HFFc6 (cell line): ENCODE data around the gene TLE5. TPM values are rescaled to one million over a fixed set of nuclear protein-coding genes. Genes with fewer than 3 reads are reported as not detected.

Source experiments
- DNase-seq: peaks from one replicate; pipeline ENCODE4 v3.0.0-alpha.2; 2018
- H3K27ac Mint-ChIP-seq: 2 replicates; pipeline ENCODE4 v1.8.0; 2020; ENCODE audit warnings: mild to moderate bottlenecking, mixed read lengths
- H3K27me3 Mint-ChIP-seq: 2 replicates; pipeline ENCODE4 v1.8.0; 2021; ENCODE audit warnings: mild to moderate bottlenecking, moderate library complexity, mixed read lengths; ENCODE audit not compliant: insufficient read depth
- H3K36me3 Mint-ChIP-seq: 2 replicates; pipeline ENCODE4 v1.8.0; 2021; ENCODE audit warnings: low read depth, mixed read lengths
- H3K4me1 Mint-ChIP-seq: 2 replicates; pipeline ENCODE4 v1.8.0; 2020; ENCODE audit warnings: low read depth, mixed read lengths
- H3K4me3 Mint-ChIP-seq: 2 replicates; pipeline ENCODE4 v1.8.0; 2020; ENCODE audit warnings: mild to moderate bottlenecking, moderate library complexity, mixed read lengths
- H3K9me3 Mint-ChIP-seq: 2 replicates; pipeline ENCODE4 v1.8.0; 2020; ENCODE audit warnings: mild to moderate bottlenecking, mixed read lengths
- total RNA-seq, 6 experiments: library from RNA; stranded (reverse); fragmentation: NEBNext Ultra II Directional; extraction: Animal tissue kit (Norgen Biotek cat#: 25700); gene quantifications; 2 replicates in 1 of 6; 3 replicates in 5 of 6; pipeline ENCODE4 v1.2.3, GENCODE V29; 2021
- TF ChIP-seq, protein P1 (sequence below): fragments of 200-600 bp; sonication (generic); IDR thresholded peaks from 2 replicates; pipeline ENCODE4 v1.5.0; 2021; ENCODE audit warnings: antibody characterized with exemption, mild to moderate bottlenecking

TLE5 gene
- total RNA-seq, 6 experiments from 2014 or later = 332 to 383 (median 356) TPM

DNA sequence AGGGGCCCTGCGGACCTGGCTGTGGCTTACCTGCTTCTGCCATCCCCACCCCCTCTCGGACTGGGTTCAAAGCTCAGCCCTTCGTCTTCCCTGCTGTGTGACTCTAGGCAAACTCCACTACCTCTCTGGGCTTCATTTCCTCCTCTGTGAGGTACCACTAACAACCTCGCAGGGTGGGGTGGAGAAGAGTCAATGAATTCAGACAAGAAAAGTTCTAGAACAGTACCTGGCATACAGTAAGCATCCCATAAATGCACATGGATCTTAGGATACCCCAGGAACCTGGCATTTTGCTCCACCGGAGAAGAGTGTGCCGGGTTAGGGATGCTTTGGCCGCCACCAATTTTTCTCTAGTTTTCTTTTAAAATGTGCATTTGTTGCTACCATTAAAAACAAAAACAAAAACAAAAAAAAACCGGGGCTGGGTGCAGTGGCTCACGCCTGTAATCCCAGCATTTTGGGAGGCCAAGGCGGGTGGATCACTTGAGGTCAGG, 3.4 kb downstream of the TLE5 start:
- no peak overlapping the region for H3K27ac Mint-ChIP-seq

DNA sequence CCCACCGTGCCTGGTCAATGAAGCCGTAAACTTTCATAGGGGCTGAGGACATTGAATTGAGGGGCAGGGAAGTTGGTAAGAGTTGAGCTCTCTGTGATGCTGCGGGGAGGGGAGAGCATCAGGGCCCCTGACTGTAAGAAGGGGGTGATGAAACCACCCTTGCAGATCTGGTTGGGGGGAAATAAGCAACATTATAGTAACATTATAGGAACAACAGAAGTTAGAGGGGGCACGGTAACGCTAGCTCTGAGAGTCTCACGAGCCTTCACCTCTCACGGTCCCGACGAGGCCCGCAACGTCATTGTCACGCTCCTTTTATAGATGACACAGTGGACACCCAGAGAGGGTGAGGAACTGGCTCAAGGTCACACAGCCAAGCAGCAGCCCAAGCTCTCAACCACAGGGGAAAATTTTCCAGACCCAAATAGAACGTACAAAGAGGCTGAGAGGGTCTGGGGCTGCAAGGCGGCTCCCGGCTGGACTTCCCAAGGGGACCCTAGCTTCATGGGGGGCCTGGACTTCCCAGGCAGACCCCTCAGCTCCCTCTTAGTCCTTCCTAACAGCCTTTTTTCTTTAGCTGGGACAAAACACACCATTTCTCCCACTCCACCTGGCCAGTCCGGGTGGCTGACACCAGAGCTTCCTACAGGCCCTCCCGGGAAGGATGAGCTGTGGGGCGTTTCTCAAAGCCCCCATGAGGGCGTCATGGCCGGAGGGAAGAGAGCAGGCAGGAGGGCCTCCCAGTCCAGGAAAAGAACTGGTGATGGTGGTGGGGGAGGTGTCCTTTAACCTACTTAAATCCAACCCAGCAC, 4.1 kb downstream of the TLE5 start:
- no peaks in the 10 kb centered on the region for H3K9me3 Mint-ChIP-seq
- H3K36me3 Mint-ChIP-seq = peaks cover 18% of the 10 kb centered on the region
- H3K4me1 Mint-ChIP-seq = peaks cover 20% of the 10 kb centered on the region
- TF ChIP-seq, protein P1, sequence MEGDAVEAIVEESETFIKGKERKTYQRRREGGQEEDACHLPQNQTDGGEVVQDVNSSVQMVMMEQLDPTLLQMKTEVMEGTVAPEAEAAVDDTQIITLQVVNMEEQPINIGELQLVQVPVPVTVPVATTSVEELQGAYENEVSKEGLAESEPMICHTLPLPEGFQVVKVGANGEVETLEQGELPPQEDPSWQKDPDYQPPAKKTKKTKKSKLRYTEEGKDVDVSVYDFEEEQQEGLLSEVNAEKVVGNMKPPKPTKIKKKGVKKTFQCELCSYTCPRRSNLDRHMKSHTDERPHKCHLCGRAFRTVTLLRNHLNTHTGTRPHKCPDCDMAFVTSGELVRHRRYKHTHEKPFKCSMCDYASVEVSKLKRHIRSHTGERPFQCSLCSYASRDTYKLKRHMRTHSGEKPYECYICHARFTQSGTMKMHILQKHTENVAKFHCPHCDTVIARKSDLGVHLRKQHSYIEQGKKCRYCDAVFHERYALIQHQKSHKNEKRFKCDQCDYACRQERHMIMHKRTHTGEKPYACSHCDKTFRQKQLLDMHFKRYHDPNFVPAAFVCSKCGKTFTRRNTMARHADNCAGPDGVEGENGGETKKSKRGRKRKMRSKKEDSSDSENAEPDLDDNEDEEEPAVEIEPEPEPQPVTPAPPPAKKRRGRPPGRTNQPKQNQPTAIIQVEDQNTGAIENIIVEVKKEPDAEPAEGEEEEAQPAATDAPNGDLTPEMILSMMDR = no peak
- H3K4me3 Mint-ChIP-seq = no peak overlapping the region
- H3K27me3 Mint-ChIP-seq = no peaks in the 10 kb centered on the region
- no peak overlapping the region for H3K27ac Mint-ChIP-seq
- DNase-seq = no peak

More for the DNA sequence above, 3.4 kb downstream of the TLE5 start:
- no peaks in the 10 kb centered on the region for H3K9me3 Mint-ChIP-seq
- peaks cover 18% of the 10 kb centered on the region for H3K36me3 Mint-ChIP-seq
- TF ChIP-seq, protein P1 = no peak
- H3K4me1 Mint-ChIP-seq = peaks cover 20% of the 10 kb centered on the region
- DNase-seq = no peak
- no peaks in the 10 kb centered on the region for H3K27me3 Mint-ChIP-seq
- H3K4me3 Mint-ChIP-seq = no peak overlapping the region

DNA sequence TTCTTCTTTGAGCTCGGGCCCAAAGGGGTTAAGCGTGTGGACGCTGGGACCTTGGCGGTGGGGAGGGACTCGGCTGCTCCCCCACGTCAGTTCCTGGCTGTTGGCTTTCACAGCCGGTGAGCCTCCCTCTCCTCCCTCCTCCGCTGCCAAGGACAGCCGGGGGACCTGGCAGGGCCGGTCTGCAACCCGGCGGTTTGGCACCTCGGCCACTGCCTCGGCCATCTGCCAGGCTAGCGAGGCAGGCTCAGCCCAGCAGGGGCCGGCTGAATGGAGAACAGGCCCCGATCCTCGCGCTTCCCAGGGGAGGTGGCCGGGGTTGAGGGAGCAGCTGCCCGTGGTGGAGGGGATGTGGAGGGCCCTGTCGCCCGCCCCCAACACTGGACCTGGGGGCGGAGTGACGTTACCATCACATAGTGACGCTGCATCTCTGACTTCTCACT, 5.0 kb downstream of the TLE5 start:
- H3K9me3 Mint-ChIP-seq = no peaks in the 10 kb centered on the region
- H3K4me1 Mint-ChIP-seq = peaks cover 20% of the 10 kb centered on the region
- TF ChIP-seq, protein P1 = no peak
- no peaks in the 10 kb centered on the region for H3K27me3 Mint-ChIP-seq
- H3K27ac Mint-ChIP-seq = no peak overlapping the region
- H3K36me3 Mint-ChIP-seq = peaks cover 18% of the 10 kb centered on the region
- no peak overlapping the region for H3K4me3 Mint-ChIP-seq
- DNase-seq = no peak

DNA sequence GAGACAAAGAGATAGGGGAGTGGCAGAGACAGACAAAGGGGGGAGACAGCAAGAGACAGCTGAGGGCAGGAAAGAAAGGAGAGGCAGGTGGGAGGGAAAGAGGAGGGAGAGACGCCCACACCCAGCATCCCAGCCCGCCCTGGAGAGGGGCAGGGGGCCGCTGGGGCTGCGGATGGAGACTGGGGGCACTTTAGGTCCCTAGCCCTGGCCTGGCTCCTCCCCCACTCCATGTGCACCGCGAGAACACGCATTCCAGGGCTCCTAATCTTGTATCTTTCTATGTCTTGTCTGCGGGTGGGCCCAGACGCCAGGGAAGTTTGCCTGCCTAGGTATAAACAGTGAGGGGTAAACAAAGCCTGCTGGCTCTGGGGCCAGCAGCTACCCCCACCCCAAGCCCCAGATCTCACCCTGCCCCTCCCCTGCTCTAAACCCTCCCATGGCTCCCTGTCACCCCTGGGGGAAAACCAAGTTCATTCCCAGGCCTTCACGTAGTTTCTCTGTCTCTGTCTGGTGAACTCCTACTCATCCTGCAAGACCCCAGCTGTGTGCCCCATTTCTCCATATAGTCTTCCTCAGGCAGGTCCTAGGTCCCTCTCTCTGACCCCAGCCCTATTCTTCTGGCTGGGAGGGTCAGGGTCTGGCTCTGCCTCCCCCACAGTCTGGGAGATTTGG, 5.7 kb downstream of the TLE5 start:
- TF ChIP-seq, protein P1 = no peak
- H3K27ac Mint-ChIP-seq = no peak overlapping the region
- H3K4me1 Mint-ChIP-seq = peaks cover 20% of the 10 kb centered on the region
- no peak overlapping the region for H3K4me3 Mint-ChIP-seq
- no peaks in the 10 kb centered on the region for H3K9me3 Mint-ChIP-seq
- DNase-seq = no peak
- H3K36me3 Mint-ChIP-seq = peaks cover 18% of the 10 kb centered on the region
- no peaks in the 10 kb centered on the region for H3K27me3 Mint-ChIP-seq

DNA sequence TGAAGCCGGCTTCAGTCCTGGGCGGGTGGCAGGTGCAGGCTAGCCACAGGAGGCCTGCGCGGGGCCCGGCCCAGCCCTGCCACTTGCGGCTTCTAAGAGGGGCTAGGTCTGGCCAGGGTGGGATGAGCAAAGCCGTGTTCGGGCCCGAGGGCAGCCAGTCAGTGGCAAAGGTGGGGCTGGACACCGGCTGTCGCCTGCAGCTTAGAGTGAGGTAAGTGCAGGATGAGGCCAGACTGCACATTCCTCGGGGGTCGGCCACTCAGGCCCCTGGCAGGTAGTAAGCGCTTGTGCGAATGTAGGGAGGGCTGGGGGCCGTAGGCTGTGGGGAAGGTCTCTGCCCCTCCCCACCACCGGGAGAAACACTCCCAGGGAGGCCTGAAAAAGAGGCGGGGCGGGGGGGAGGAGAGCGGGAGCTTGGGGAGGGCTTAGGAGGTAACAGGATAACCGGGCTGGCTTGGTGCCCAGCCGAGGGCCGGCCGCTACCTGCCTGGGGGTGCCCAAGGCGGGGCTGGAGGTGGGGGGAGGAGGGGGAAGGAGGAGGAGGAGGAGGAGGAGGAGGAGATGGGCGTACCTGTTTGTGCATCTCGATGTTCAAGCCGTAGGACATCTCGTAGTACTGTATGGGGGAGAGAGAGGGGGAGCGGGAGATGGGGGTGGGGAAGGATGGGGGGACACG, 6.4 kb downstream of the TLE5 start:
- Mint-ChIP-seq H3K4me1 (peaks cover 18% of the 10 kb centered on the region), H3K27ac (no peak overlapping the region; the same call in 1 of the 2 replicates), H3K9me3 (no peaks in the 10 kb centered on the region), H3K4me3 (no peak overlapping the region), H3K27me3 (no peaks in the 10 kb centered on the region), H3K36me3 (peaks cover 16% of the 10 kb centered on the region)
- DNase-seq = no peak
- TF ChIP-seq, protein P1 = no peak
